HepG2 (cell line): Measurements from ENCODE around the gene PPP1R8. TPM values are rescaled to one million over a fixed set of nuclear protein-coding genes. Genes with fewer than 3 reads are reported as not detected.

ENCODE experiments used
- ATAC-seq: fragments of 200-7000 bp; cut with Tn5 transposase; 3 replicates; pipeline ENCODE4 v1.9.1; 2020; ENCODE audit warnings: mild to moderate bottlenecking, moderate library complexity
- BruUV-seq: library from RNA; stranded (reverse); fragments of 400-500 nt; replicated peaks from 2 replicates; lab custom pipeline; 2021; lab: Mats Ljungman, UMichigan
- CTCF ChIA-PET: fragments of 300-600 bp; formaldehyde crosslinking; extraction: SDS; loops from one replicate; lab custom pipeline; 2021; ENCODE audit warnings: low total read pairs, inconsistent platforms, low intra/inter-chr PET ratio; lab: Yijun Ruan, JAX
- POLR2A ChIA-PET: fragments of 350-600 bp; sonication (Branson Sonifier 250); formaldehyde crosslinking; loops from one replicate; lab custom pipeline; 2020; ENCODE audit warnings: antibody characterized with exemption, inconsistent platforms; lab: Yijun Ruan, JAX
- DNase-seq: peaks from one replicate; pipeline ENCODE4 v3.0.0-alpha.2; 2015; ENCODE audit warnings: low spot score
- FAIRE-seq: peaks from 3 replicates; lab custom pipeline; 2011; peaks lifted over from hg19 to GRCh38; lab: Jason Lieb, UNC
- H2AFZ ChIP-seq: one replicate; pipeline ENCODE4 v1.6.1; 2011; ENCODE audit warnings: low read length, inconsistent platforms
- H3K27ac ChIP-seq: fragments of 300-600 bp; 3 replicates; pipeline ENCODE4 v1.8.0; 2011; ENCODE audit warnings: mixed run types, mild to moderate bottlenecking, mixed read lengths, low read length, inconsistent platforms; ENCODE audit not compliant: insufficient read depth; ENCODE audit errors: extremely low read length
- H3K27me3 ChIP-seq, 2 experiments: fragments of 200-600 bp in 1 of 2; 2 replicates in 1 of 2; 3 replicates in 1 of 2; pipeline versions ENCODE4 v1.6.0 to v1.8.0; 2011; ENCODE audit warnings: low read length in 2 of 2, mild to moderate bottlenecking in 2 of 2, moderate library complexity in 2 of 2, inconsistent platforms in 1 of 2; ENCODE audit not compliant: insufficient read depth in 2 of 2, control insufficient read depth in 1 of 2
- H3K36me3 ChIP-seq, 2 experiments: fragments of 200-600 bp in 1 of 2; replicated peaks in 1 of 2; 2 replicates in 1 of 2; 3 replicates in 1 of 2; pipeline versions ENCODE4 v1.5.1 to v1.8.0; 2011; ENCODE audit warnings: low read length in 2 of 2, inconsistent platforms in 1 of 2; ENCODE audit not compliant: insufficient read depth in 2 of 2, control insufficient read depth in 1 of 2
- H3K4me1 ChIP-seq: 2 replicates; pipeline ENCODE4 v1.5.1; 2012; ENCODE audit warnings: low read length, inconsistent platforms; ENCODE audit not compliant: insufficient read depth
- H3K4me2 ChIP-seq: 2 replicates; pipeline ENCODE4 v1.6.0; 2011; ENCODE audit warnings: low read depth, low read length, inconsistent platforms
- H3K4me3 ChIP-seq, 3 experiments: fragments of 200-600 bp in 1 of 3; sonication (generic), shearing (Covaris generic) in 1 of 3; replicated peaks in 1 of 3; 2 replicates each; pipeline ENCODE4 v1.5.1; 2011 to 2016; ENCODE audit warnings: low read length in 3 of 3, inconsistent platforms in 2 of 3, low read depth in 2 of 3, mild to moderate bottlenecking in 2 of 3, control low read depth in 1 of 3, mixed read lengths in 1 of 3; ENCODE audit not compliant: insufficient read depth in 1 of 3
- H3K79me2 ChIP-seq: one replicate; pipeline ENCODE4 v1.6.1; 2011; ENCODE audit warnings: low read length, inconsistent platforms; ENCODE audit not compliant: insufficient read depth
- H3K9ac ChIP-seq: 2 replicates; pipeline ENCODE4 v1.6.0; 2011; ENCODE audit warnings: mild to moderate bottlenecking, low read depth, low read length, inconsistent platforms; ENCODE audit not compliant: insufficient read depth
- H3K9me3 ChIP-seq: 2 replicates; pipeline ENCODE4 v1.5.1; 2012; ENCODE audit warnings: mild to moderate bottlenecking, low read length
- H4K20me1 ChIP-seq: 2 replicates; pipeline ENCODE4 v1.6.0; 2011; ENCODE audit warnings: inconsistent platforms, mild to moderate bottlenecking, low read length, moderate library complexity; ENCODE audit not compliant: insufficient read depth
- ARID3A ChIP-seq: IDR thresholded peaks from 2 replicates; pipeline ENCODE4 v1.6.1; 2012; ENCODE audit warnings: low read depth, low read length, improper control_type of control experiment
- CEBPG ChIP-seq: IDR thresholded peaks from 2 replicates; pipeline ENCODE4 v1.6.1; 2016
- DDIT3 ChIP-seq: sonication (generic); formaldehyde crosslinking; IDR thresholded peaks from 2 replicates; pipeline ENCODE4 v1.4.0; 2020; ENCODE audit warnings: mild to moderate bottlenecking, missing genetic modification reagents
- FIP1L1 ChIP-seq: fragments of 200-400 bp; formaldehyde crosslinking; IDR thresholded peaks from 2 replicates; pipeline ENCODE4 v1.6.1; 2018; ENCODE audit warnings: low read depth, mild to moderate bottlenecking, low read length, moderate library complexity, borderline replicate concordance; ENCODE audit not compliant: insufficient read depth
- MAFF ChIP-seq: IDR thresholded peaks from 2 replicates; pipeline ENCODE4 v1.6.1; 2011; ENCODE audit warnings: low read depth, low read length, improper control_type of control experiment
- MAFK ChIP-seq, 2 experiments: IDR thresholded peaks in 1 of 2; conservative IDR thresholded peaks in 1 of 2; 2 replicates each; pipeline ENCODE4 v1.6.1; 2011; ENCODE audit warnings: improper control_type of control experiment in 2 of 2, low read length in 2 of 2
- MXD3 ChIP-seq: IDR thresholded peaks from 2 replicates; pipeline ENCODE4 v1.6.1; 2016; ENCODE audit warnings: mild to moderate bottlenecking, missing biosample characterization, missing genetic modification reagents
- RBM39 ChIP-seq: fragments of 200-400 bp; formaldehyde crosslinking; IDR thresholded peaks from one replicate; pipeline ENCODE4 v1.6.1; 2018; ENCODE audit warnings: antibody characterized with exemption, mild to moderate bottlenecking, low read depth, low read length; ENCODE audit not compliant: poor library complexity, severe bottlenecking
- TBX3 ChIP-seq: fragments of 450-650 bp; IDR thresholded peaks from 2 replicates; pipeline ENCODE4 v1.6.1; 2017; ENCODE audit warnings: antibody characterized with exemption, mild to moderate bottlenecking, inconsistent platforms, borderline replicate concordance
- ZMAT5 ChIP-seq: sonication (generic); formaldehyde crosslinking; IDR thresholded peaks from 2 replicates; pipeline ENCODE4 v1.5.0; 2020; ENCODE audit warnings: mild to moderate bottlenecking, low read depth, missing genetic modification reagents, borderline replicate concordance
- ZNF205 ChIP-seq: IDR thresholded peaks from 2 replicates; pipeline ENCODE4 v1.6.1; 2018; ENCODE audit warnings: missing biosample characterization, missing genetic modification reagents
- ZNF329 ChIP-seq: sonication (generic); formaldehyde crosslinking; IDR thresholded peaks from 2 replicates; pipeline ENCODE4 v1.9.0; 2021; ENCODE audit warnings: low read depth, mild to moderate bottlenecking, missing genetic modification reagents
- WGBS: methylation state at CpG from one replicate; pipeline ENCODE4 v1.1.6; 2017; ENCODE audit warnings: low lambda C conversion rate; 5-methylcytosine and 5-hydroxymethylcytosine counted together
- in situ Hi-C: cut with HindIII; loops from 2 replicates; pipeline ENCODE4 v1.10.0; 2017; ENCODE audit warnings: low pct_unique_long_range_greater_than_20kb; ENCODE audit not compliant: extremely low pct_ligation_motif_present
- intact Hi-C: fragments of 100-400 bp; cut with micrococcal nuclease; formaldehyde crosslinking; loops from one replicate; pipeline ENCODE4 v1.10.0; 2022; ENCODE audit not compliant: unreplicated experiment
- polyA plus RNA-seq, 8 experiments: library from polyadenylated mRNA; depleted of rRNA in 3 of 8; stranded (reverse) in 7 of 8; unstranded in 1 of 8; fragments of >200 nt; fragmentation: Illumina TruSeq in 4 of 8; extraction: Trizol in 4 of 8; gene quantifications; 2 replicates each; pipeline versions ENCODE4 v1.2.1 to v1.2.3, GENCODE V29; 2011 to 2016; ENCODE audit warnings: low read depth in 4 of 8, missing spikeins in 1 of 8, mixed read lengths in 1 of 8; ENCODE audit not compliant: insufficient read depth in 1 of 8
- total RNA-seq, 5 experiments: library from RNA; depleted of rRNA; stranded (reverse); fragments of >200 nt; fragmentation: Illumina TruSeq; extraction: Trizol; gene quantifications; 2 replicates each; pipeline ENCODE4 v1.2.3, GENCODE V29; 2016; ENCODE audit warnings: low read depth in 1 of 5

The PPP1R8 gene
- total and polyA plus RNA-seq, 2 of the 13 experiments (the other 11 are each of a cell fraction or from before 2014, with no cell fraction given), result 38.3 to 62.2 TPM

- TF ChIP-seq MAFF, result peak; percentile 53
- peak; percentile 57 to 75 for TF ChIP-seq MAFK (conservative IDR thresholded peaks at IDR 0.05 in 1 of 2, IDR thresholded peaks at IDR 0.05 in 1 of 2; ENCODE audit: low read length in 2 of 2)
- TF ChIP-seq TBX3, result no peak
- TF ChIP-seq ZNF329 (CRISPR knock-in tag), result no peak
These were observed 2.9 kb downstream of the PPP1R8 start for GRCh38 chr1:27833470-27833869.

GRCh38 chr1:27835046-27835445, 4.5 kb downstream of the PPP1R8 start:
- Histone ChIP-seq H3K4me1 (peaks cover 39% of the 10 kb centered on the region), H3K9ac (no peak overlapping the region), H3K4me2 (0 out of 2 replicates have a peak overlapping the region, but pooled peaks have one; percentile 2), H4K20me1 (no peaks in the 10 kb centered on the region), H3K36me3 (peaks cover 3 to 51% of the 10 kb centered on the region in 2 experiments), H3K4me3 (no peak overlapping the region), H3K79me2 (peaks cover 67% of the 10 kb centered on the region), H3K9me3 (no peaks in the 10 kb centered on the region), H2AFZ (no peak overlapping the region), H3K27me3 (no peaks in the 10 kb centered on the region; a peak in 1 of 5 replicates), H3K27ac (no peak overlapping the region)
- in situ Hi-C loops (no loop called here), intact Hi-C loops (no loop called here)
- ChIA-PET CTCF (no interaction called here), POLR2A (interaction anchor here (1.3 kb wide), 1 partner anchor 62 kb away, joined by 3 read pairs; the partner anchor contains the start of gene STX12)
- no peak for DNase-seq
- ATAC-seq, result no peak
- no peak for FAIRE-seq
- no TSS peak for BruUV-seq
- TF ChIP-seq CEBPG (CRISPR knock-in tag) (no peak), ZNF205 (CRISPR knock-in tag) (no peak), MXD3 (CRISPR knock-in tag) (no peak), ZMAT5 (CRISPR knock-in tag) (no peak), RBM39 (no peak), FIP1L1 (no peak), DDIT3 (CRISPR knock-in tag) (no peak), ARID3A (no peak)

More at GRCh38 chr1:27833470-27833869, 2.9 kb downstream of the PPP1R8 start:
- H3K79me2 ChIP-seq, result peaks cover 62% of the 10 kb centered on the region
- peak overlapping the region; percentile 13 for H3K27ac ChIP-seq
- intact Hi-C loops, result loop anchor here (5.0 kb wide), 2 partner anchors 61 to 161 kb away; partner anchors contain the start of genes IFI6 and STX12
- WGBS, result 73% methylated on average over 3 of the region's 3 CpGs
- FAIRE-seq (no peak), ATAC-seq (no peak), DNase-seq (no peak)
- in situ Hi-C loops, result no loop called here
- no peak overlapping the region for H3K9ac ChIP-seq
- H4K20me1 ChIP-seq, result no peaks in the 10 kb centered on the region
- H3K36me3 ChIP-seq, result peaks cover 0 to 36% of the 10 kb centered on the region in 2 experiments; a peak in 2 of 5 replicates
- H3K27me3 ChIP-seq, result no peaks in the 10 kb centered on the region; a peak in 1 of 5 replicates
- H3K4me2 ChIP-seq, result no peak overlapping the region
- no peaks in the 10 kb centered on the region for H3K9me3 ChIP-seq
- ChIA-PET POLR2A (interaction anchor here (0.6 to 5.8 kb wide), 4 partner anchors 8 to 161 kb away, joined by 3 to 89 read pairs (median 4); partner anchors contain the start of genes IFI6 and STX12), CTCF (no interaction called here)
- no peak overlapping the region for H3K4me3 ChIP-seq
- H2AFZ ChIP-seq, result no peak overlapping the region
- H3K4me1 ChIP-seq, result peaks cover 55% of the 10 kb centered on the region
- no TSS peak for BruUV-seq
